ENCODE results near the gene UBQLN4.

DNA sequence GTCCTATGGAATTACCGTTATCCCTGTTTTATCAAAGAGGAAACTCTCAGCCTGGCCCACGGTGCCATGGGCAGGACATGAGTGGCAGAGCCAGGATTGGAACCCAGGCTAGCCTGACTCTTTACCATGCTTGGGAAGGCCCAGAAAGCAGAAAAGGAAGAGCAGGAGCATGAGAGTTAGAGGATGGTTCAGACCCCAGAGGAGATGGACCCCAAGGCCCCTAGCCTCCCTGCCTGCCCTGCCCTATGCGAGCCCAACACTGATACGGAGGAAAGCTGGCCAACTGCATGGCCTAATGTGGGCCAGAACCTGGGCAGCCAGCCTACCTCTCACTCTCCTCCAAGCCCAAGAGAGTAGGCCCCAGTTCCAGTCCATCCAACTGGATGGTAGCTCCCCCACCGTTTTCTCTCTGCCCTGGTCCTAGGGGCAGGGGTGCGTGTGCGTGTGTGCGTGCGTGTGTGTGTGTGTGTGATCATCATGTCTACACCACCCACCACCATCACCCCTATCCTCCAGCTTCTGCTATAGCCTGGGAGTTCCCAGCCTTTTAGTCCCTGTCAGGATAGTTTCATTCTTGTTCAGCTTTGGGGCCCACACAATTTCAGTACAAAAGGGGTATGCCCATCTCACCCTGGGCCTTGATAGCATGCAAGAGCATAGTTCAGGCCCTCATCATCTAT is 44.0 kb upstream of the UBQLN4 start:
- TF ChIP-seq, protein P1, sequence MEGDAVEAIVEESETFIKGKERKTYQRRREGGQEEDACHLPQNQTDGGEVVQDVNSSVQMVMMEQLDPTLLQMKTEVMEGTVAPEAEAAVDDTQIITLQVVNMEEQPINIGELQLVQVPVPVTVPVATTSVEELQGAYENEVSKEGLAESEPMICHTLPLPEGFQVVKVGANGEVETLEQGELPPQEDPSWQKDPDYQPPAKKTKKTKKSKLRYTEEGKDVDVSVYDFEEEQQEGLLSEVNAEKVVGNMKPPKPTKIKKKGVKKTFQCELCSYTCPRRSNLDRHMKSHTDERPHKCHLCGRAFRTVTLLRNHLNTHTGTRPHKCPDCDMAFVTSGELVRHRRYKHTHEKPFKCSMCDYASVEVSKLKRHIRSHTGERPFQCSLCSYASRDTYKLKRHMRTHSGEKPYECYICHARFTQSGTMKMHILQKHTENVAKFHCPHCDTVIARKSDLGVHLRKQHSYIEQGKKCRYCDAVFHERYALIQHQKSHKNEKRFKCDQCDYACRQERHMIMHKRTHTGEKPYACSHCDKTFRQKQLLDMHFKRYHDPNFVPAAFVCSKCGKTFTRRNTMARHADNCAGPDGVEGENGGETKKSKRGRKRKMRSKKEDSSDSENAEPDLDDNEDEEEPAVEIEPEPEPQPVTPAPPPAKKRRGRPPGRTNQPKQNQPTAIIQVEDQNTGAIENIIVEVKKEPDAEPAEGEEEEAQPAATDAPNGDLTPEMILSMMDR (IDR thresholded peaks at IDR 0.05): no peak
- no peak for TF ChIP-seq EP300 (IDR thresholded peaks at IDR 0.05)

Measured in tibial nerve (tissue), 4 donors.